ENCODE measurements around the gene GNAT3. TPM values are rescaled to one million over a fixed set of nuclear protein-coding genes. Genes with fewer than 3 reads are reported as not detected.

Gene GNAT3
- total and polyA plus RNA-seq, 2 of the 8 experiments (the other 6 are each of a cell fraction or from before 2014, with no cell fraction given): not detected

DNA sequence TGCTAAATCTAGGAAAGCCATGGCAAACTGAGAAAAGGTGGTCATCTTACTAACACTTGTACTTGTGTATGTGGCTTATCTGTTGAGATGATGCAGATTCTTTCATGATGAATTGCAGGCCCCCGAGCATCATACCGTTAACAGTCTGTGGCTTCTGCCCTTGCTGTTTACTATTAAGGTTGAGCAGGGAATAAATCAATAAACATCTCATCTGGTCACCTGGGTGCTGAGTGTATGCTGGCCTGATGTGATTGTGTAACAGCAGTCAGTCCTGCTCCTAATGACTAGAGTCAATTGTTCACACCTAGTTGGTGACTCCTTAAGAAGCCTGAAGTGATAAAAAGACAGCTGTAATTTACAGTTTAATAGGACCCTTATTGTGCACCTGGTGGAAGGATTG, 8.3 kb upstream of the GNAT3 start:
- Histone ChIP-seq H3K79me1 (ENCODE audit: low read depth, low read length) (no peaks in the 10 kb centered on the region), H4K8ac (ENCODE audit: extremely low read depth, insufficient read depth, low read length) (no peak overlapping the region), H3K36me3 (ENCODE audit: control insufficient read depth in 2 of 4, insufficient read depth in 4 of 4, low read length in 3 of 4) (no peaks in the 10 kb centered on the region), H3K18ac (ENCODE audit: extremely low read depth, low read length) (no peak overlapping the region), H3K4me3 (ENCODE audit: extremely low read depth in 1 of 4, insufficient read depth in 2 of 4, low read depth in 3 of 4, low read length in 4 of 4) (no peak overlapping the region), H4K20me1 (replicated peaks in 1 of 2; ENCODE audit: control insufficient read depth in 1 of 2, insufficient read depth in 2 of 2, low read length in 2 of 2) (no peaks in the 10 kb centered on the region), H3K4me1 (replicated peaks in 1 of 4; ENCODE audit: control insufficient read depth in 3 of 4, insufficient read depth in 4 of 4, low read length in 3 of 4) (no peaks in the 10 kb centered on the region), H3K27me3 (replicated peaks in 1 of 4; ENCODE audit: control insufficient read depth in 3 of 4, extremely low read depth in 1 of 4, insufficient read depth in 3 of 4, low read length in 3 of 4) (no peaks in the 10 kb centered on the region), H2AFZ (ENCODE audit: low read length) (no peak overlapping the region), H3K9ac (replicated peaks in 1 of 4; ENCODE audit: extremely low read depth in 1 of 4, low read depth in 3 of 4, low read length in 3 of 4) (no peak overlapping the region), H3K4ac (replicated peaks; ENCODE audit: insufficient read length, low read depth, low read length) (no peak overlapping the region), H4K91ac (replicated peaks; ENCODE audit: insufficient read length, low read length) (no peak overlapping the region), H3K23ac (ENCODE audit: insufficient read length) (no peak overlapping the region), H3K56ac (replicated peaks; ENCODE audit: insufficient read length, low read depth, low read length) (no peak overlapping the region), H3K14ac (ENCODE audit: insufficient read length) (no peak overlapping the region), H2AK5ac (ENCODE audit: low read depth, low read length) (no peak overlapping the region), H2BK120ac (replicated peaks; ENCODE audit: low read depth, low read length) (no peak overlapping the region), H3K79me2 (ENCODE audit: control insufficient read depth in 1 of 2, insufficient read depth in 2 of 2, low read length in 2 of 2) (no peaks in the 10 kb centered on the region), H2BK5ac (ENCODE audit: low read depth, low read length) (no peak overlapping the region), H3K23me2 (ENCODE audit: low read depth, low read length) (no peaks in the 10 kb centered on the region), H4K5ac (ENCODE audit: insufficient read length, low read depth, low read length) (no peak overlapping the region), H3K9me3 (ENCODE audit: insufficient read depth in 2 of 2, low read depth in 1 of 2, low read length in 1 of 2) (no peaks in the 10 kb centered on the region), H2BK12ac (ENCODE audit: low read depth, low read length) (no peak overlapping the region), H2BK15ac (ENCODE audit: low read length) (no peak overlapping the region), H3K27ac (ENCODE audit: low read depth, low read length) (no peak overlapping the region), H3K4me2 (ENCODE audit: insufficient read depth in 1 of 2, low read depth in 2 of 2, low read length in 2 of 2) (no peak overlapping the region), H2BK20ac (ENCODE audit: low read length) (no peak overlapping the region)
- no peak for TF ChIP-seq RNF2 (IDR thresholded peaks at IDR 0.05; ENCODE audit: borderline replicate concordance, low read depth, low read length, missing control alignments, poor library complexity, severe bottlenecking)
- no peak for TF ChIP-seq SP4 (IDR thresholded peaks at IDR 0.05; ENCODE audit: low read length)
- TF ChIP-seq, protein P1, sequence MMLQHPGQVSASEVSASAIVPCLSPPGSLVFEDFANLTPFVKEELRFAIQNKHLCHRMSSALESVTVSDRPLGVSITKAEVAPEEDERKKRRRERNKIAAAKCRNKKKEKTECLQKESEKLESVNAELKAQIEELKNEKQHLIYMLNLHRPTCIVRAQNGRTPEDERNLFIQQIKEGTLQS (IDR thresholded peaks at IDR 0.05; ENCODE audit: insufficient read depth, low read depth, low read length): no peak
- no peak for TF ChIP-seq JUND (IDR thresholded peaks at IDR 0.05; ENCODE audit: low read length)
- no peak for TF ChIP-seq RXRA (IDR thresholded peaks at IDR 0.05; ENCODE audit: insufficient read depth, low read depth, low read length)
- no peak for TF ChIP-seq ZNF274 (IDR thresholded peaks at IDR 0.05; ENCODE audit: borderline replicate concordance, extremely low read depth, low read length)
- no peak for TF ChIP-seq SP1 (IDR thresholded peaks at IDR 0.05; ENCODE audit: low read depth, low read length)
- ChIA-PET POLR2A (ENCODE audit: partially characterized antibody) (no interaction called here), CTCF (ENCODE audit: partially characterized antibody) (interaction anchor here (1.4 kb wide), 1 partner anchor 93 kb away, joined by 4 read pairs; no protein-coding TSS in a partner anchor)
- FAIRE-seq: no peak
- WGBS, 2 experiments (ENCODE audit: extremely low coverage in 1 of 2, insufficient coverage in 1 of 2, insufficient read length in 1 of 2, insufficient replicate concordance in 2 of 2, low coverage in 1 of 2, low lambda C conversion rate in 2 of 2, missing lambda C conversion rate in 1 of 2): 92% methylated on average over 2 of the region's 2 CpGs; no CpG with 5 or more reads in 1 of the 2 experiments
- no peak for DNase-seq (ENCODE audit: low read depth in 1 of 2, low spot score in 2 of 2)

Data from H1 (cell line).